Lower leg skin (tissue), 4 donors: ENCODE measurements around the gene VPS33B. TPM values are rescaled to one million over a fixed set of nuclear protein-coding genes. Genes with fewer than 3 reads are reported as not detected.
A peak's percentile ranks its signal among the peaks of the same experiment; 100 is the strongest.
"Not testable (repeated sequence)": the region's sequence is repeated elsewhere in the genome, so short reads cannot be mapped to it uniquely, and the experiment has no call there.

Experiments
- DNase-seq, 2 donors: peaks; one replicate each; pipeline ENCODE4 v3.0.0-alpha.2; 2019; ENCODE audit warnings: low spot score in 2 of 2
- H3K4me3 ChIP-seq: fragments of 200-600 bp; sonication (generic); 2 replicates; pipeline ENCODE4 v1.5.1; 2017; ENCODE audit warnings: mild to moderate bottlenecking, low read depth; ENCODE audit not compliant: poor library complexity, severe bottlenecking
- CTCF ChIP-seq, 3 donors: fragments of 450-650 bp; IDR thresholded peaks; one replicate each; pipeline ENCODE4 v1.5.1; 2016; ENCODE audit warnings: antibody characterized with exemption in 3 of 3, mild to moderate bottlenecking in 3 of 3, moderate library complexity in 2 of 3
- POLR2A ChIP-seq, 2 donors: fragments of 450-650 bp; IDR thresholded peaks; one replicate each; pipeline ENCODE4 v1.6.1; 2016 to 2017; ENCODE audit warnings: antibody characterized with exemption in 2 of 2, mild to moderate bottlenecking in 1 of 2, moderate library complexity in 1 of 2
- WGBS, 2 donors: methylation state at CpG; one replicate each; pipeline ENCODE4 v1.1.5; 2018; 5-methylcytosine and 5-hydroxymethylcytosine counted together
- intact Hi-C: fragments of 100-400 bp; cut with DNase I; formaldehyde crosslinking; loops from one replicate; pipeline ENCODE4 v1.15.0; 2023; ENCODE audit warnings: low total_unique reads
- total RNA-seq, 4 donors: library from RNA; depleted of rRNA; stranded (reverse); fragments of >200 nt; gene quantifications; one replicate each; pipeline ENCODE4 v1.1.0, GENCODE V29; 2016

VPS33B gene
- total RNA-seq, 4 donors from 2014 or later = 9.5 to 16.4 (median 12.9) TPM

GRCh38 chr15:91051248-91051647 lies 28.9 kb upstream of the VPS33B start:
- DNase-seq = no peak
- no peak for TF ChIP-seq POLR2A (IDR thresholded peaks at IDR 0.05)
- no peak for TF ChIP-seq CTCF (IDR thresholded peaks at IDR 0.05)
- 71 to 78% methylated on average over 8 of the region's 8 CpGs for WGBS, 2 donors
- H3K4me3 ChIP-seq = no peak overlapping the region
- intact Hi-C loops = loop anchor here (10.0 kb wide), 1 partner anchor 174 kb away; no protein-coding TSS in a partner anchor

GRCh38 chr15:91050128-91050455 lies 27.7 kb upstream of the VPS33B start:
- DNase-seq = no peak
- WGBS, 2 donors = 61 to 70% methylated on average over 4 of the region's 4 CpGs
- intact Hi-C loops = loop anchor here (10.0 kb wide), 1 partner anchor 175 kb away; no protein-coding TSS in a partner anchor
- no peak overlapping the region for H3K4me3 ChIP-seq
- no peak for TF ChIP-seq CTCF (IDR thresholded peaks at IDR 0.05)
- no peak for TF ChIP-seq POLR2A (IDR thresholded peaks at IDR 0.05)

- DNase-seq = peak in 1 of 2 donors; percentile 59
- H3K4me3 ChIP-seq = no peak overlapping the region
- no peak for TF ChIP-seq POLR2A (IDR thresholded peaks at IDR 0.05)
- TF ChIP-seq CTCF (IDR thresholded peaks at IDR 0.05) = no peak
- WGBS, 2 donors = 29 to 33% methylated on average over 12 of the region's 12 CpGs
- intact Hi-C loops = loop anchor here (10.0 kb wide), 1 partner anchor 175 kb away; no protein-coding TSS in a partner anchor
These were observed 27.2 kb upstream of the VPS33B start for GRCh38 chr15:91049378-91050127.

- 15 to 20% methylated on average over 4 of the region's 4 CpGs for whole genome bisulfite sequencing, 2 donors
- no peak overlapping the region for H3K4me3 ChIP-seq
- intact Hi-C loops = no loop called here
- no peak for DNase-seq
- TF ChIP-seq POLR2A (IDR thresholded peaks at IDR 0.05) (no peak), CTCF (IDR thresholded peaks at IDR 0.05) (no peak)
These were observed 25.3 kb upstream of the VPS33B start for GRCh38 chr15:91047545-91048199.

GRCh38 chr15:91046056-91046455 lies 23.7 kb upstream of the VPS33B start:
- H3K4me3 ChIP-seq, DNase-seq, intact Hi-C loops: not testable (repeated sequence)

GRCh38 chr15:91045065-91045464 lies 22.7 kb upstream of the VPS33B start:
- 62 to 65% methylated on average over 3 of the region's 3 CpGs for WGBS, 2 donors
- no peak for TF ChIP-seq CTCF (IDR thresholded peaks at IDR 0.05)
- TF ChIP-seq POLR2A (IDR thresholded peaks at IDR 0.05) = no peak

More at GRCh38 chr15:91045065-91045464, 22.7 kb upstream of the VPS33B start:
- intact Hi-C loops = no loop called here
- no peak overlapping the region for H3K4me3 ChIP-seq
- DNase-seq = no peak
